Ectodermal cell (in vitro differentiated cells): ENCODE data around the gene CAPG.
"Not testable (repeated sequence)": the region's sequence is repeated elsewhere in the genome, so short reads cannot be mapped to it uniquely, and the experiment has no call there.

Experiments used
- H3K27ac ChIP-seq: 2 replicates; pipeline ENCODE4 v1.7.0; 2013; ENCODE audit warnings: mild to moderate bottlenecking, low read depth, low read length; ENCODE audit not compliant: insufficient read depth, poor library complexity, severe bottlenecking
- H3K27me3 ChIP-seq: 2 replicates; pipeline ENCODE4 v1.7.0; 2013; ENCODE audit warnings: mild to moderate bottlenecking, low read length; ENCODE audit not compliant: insufficient read depth, control insufficient read depth, poor library complexity, severe bottlenecking
- H3K36me3 ChIP-seq: one replicate; pipeline ENCODE4 v1.7.0; 2013; ENCODE audit warnings: low read length; ENCODE audit not compliant: control insufficient read depth, insufficient read depth
- H3K4me1 ChIP-seq: one replicate; pipeline ENCODE4 v1.7.0; 2013; ENCODE audit warnings: low read length; ENCODE audit not compliant: control insufficient read depth, insufficient read depth
- H3K4me3 ChIP-seq: 2 replicates; pipeline ENCODE4 v1.7.0; 2013; ENCODE audit warnings: low read depth, low read length, control low read depth; ENCODE audit not compliant: insufficient read depth
- H3K9me3 ChIP-seq: 2 replicates; pipeline ENCODE4 v1.7.0; 2013; ENCODE audit warnings: mild to moderate bottlenecking, low read length, moderate library complexity; ENCODE audit not compliant: control insufficient read depth
- WGBS, 2 experiments: methylation state at CpG; one replicate each; pipeline ENCODE4 v1.1.7; 2013; ENCODE audit warnings: missing lambda C conversion rate in 2 of 2; 5-methylcytosine and 5-hydroxymethylcytosine counted together

Gene CAPG

GRCh38 chr2:85421260-85422071, 11.3 kb upstream of the CAPG start:
- Histone ChIP-seq H3K36me3 (no peaks in the 10 kb centered on the region), H3K27ac (no peak overlapping the region), H3K4me3 (no peak overlapping the region), H3K27me3 (no peaks in the 10 kb centered on the region), H3K9me3 (no peaks in the 10 kb centered on the region), H3K4me1 (peaks cover 7% of the 10 kb centered on the region)
- WGBS, 2 experiments: 86 to 88% methylated on average over 13 of the region's 13 CpGs

GRCh38 chr2:85420536-85421259, 10.5 kb upstream of the CAPG start:
- Histone ChIP-seq H3K4me1 (peaks cover 7% of the 10 kb centered on the region), H3K27me3 (no peaks in the 10 kb centered on the region), H3K9me3 (no peaks in the 10 kb centered on the region), H3K27ac (no peak overlapping the region), H3K4me3 (no peak overlapping the region), H3K36me3 (no peaks in the 10 kb centered on the region)
- WGBS, 2 experiments: 29 to 31% methylated on average over 22 of the region's 22 CpGs

- peaks cover 3% of the 10 kb centered on the region for H3K27me3 ChIP-seq
- peaks cover 7% of the 10 kb centered on the region for H3K4me1 ChIP-seq
- peak overlapping the region; percentile 51 for H3K4me3 ChIP-seq
- no peaks in the 10 kb centered on the region for H3K36me3 ChIP-seq
- WGBS, 2 experiments: 84 to 85% methylated on average over 17 of the region's 17 CpGs
- no peaks in the 10 kb centered on the region for H3K9me3 ChIP-seq
- peak overlapping the region; percentile 58 for H3K27ac ChIP-seq
Measured at GRCh38 chr2:85419009-85419675, 9.0 kb upstream of the CAPG start.

GRCh38 chr2:85418132-85419008, 8.2 kb upstream of the CAPG start, which contains the start of gene SH2D6:
Gene SH2D6, plus strand, starts transcription at chr2:85418714. Its CDS starts 10,752 bp downstream, at chr2:85429466.
- no peaks in the 10 kb centered on the region for H3K36me3 ChIP-seq
- H3K27ac ChIP-seq: peak within 1 kb of the TSS; percentile 58
- peak within 1 kb of the TSS; percentile 51 for H3K4me3 ChIP-seq
- H3K9me3 ChIP-seq: no peaks in the 10 kb centered on the region
- peaks cover 12% of the 10 kb centered on the region for H3K4me1 ChIP-seq
- 22 to 23% methylated on average over 57 of the region's 57 CpGs for WGBS, 2 experiments
- peaks cover 10% of the 10 kb centered on the region for H3K27me3 ChIP-seq

GRCh38 chr2:85415980-85416650, 5.9 kb upstream of the CAPG start:
- Histone ChIP-seq H3K4me3 (no peak overlapping the region), H3K9me3 (no peaks in the 10 kb centered on the region), H3K27ac (no peak overlapping the region), H3K4me1 (peaks cover 12% of the 10 kb centered on the region), H3K36me3 (no peaks in the 10 kb centered on the region), H3K27me3 (peaks cover 18% of the 10 kb centered on the region)
- WGBS, 2 experiments: 87 to 88% methylated on average over 12 of the region's 12 CpGs

GRCh38 chr2:85414761-85415553, 4.8 kb upstream of the CAPG start:
- no peaks in the 10 kb centered on the region for H3K9me3 ChIP-seq
- peaks cover 18% of the 10 kb centered on the region for H3K27me3 ChIP-seq
- WGBS, 2 experiments: 93 to 95% methylated on average over 7 of the region's 7 CpGs
- peaks cover 12% of the 10 kb centered on the region for H3K4me1 ChIP-seq
- no peak overlapping the region for H3K27ac ChIP-seq
- H3K36me3 ChIP-seq: no peaks in the 10 kb centered on the region
- no peak overlapping the region for H3K4me3 ChIP-seq

- H3K4me1 ChIP-seq: peaks cover 11% of the 10 kb centered on the region
- not testable (repeated sequence) for H3K36me3 ChIP-seq, H3K4me3 ChIP-seq, H3K9me3 ChIP-seq, H3K27ac ChIP-seq
- H3K27me3 ChIP-seq: peaks cover 18% of the 10 kb centered on the region
- WGBS, 2 experiments: 88 to 92% methylated on average over 5 of the region's 5 CpGs
Measured at GRCh38 chr2:85414421-85414759, 4.2 kb upstream of the CAPG start.

GRCh38 chr2:85413592-85414420, 3.6 kb upstream of the CAPG start:
- WGBS, 2 experiments: 5 to 7% methylated on average over 44 of the region's 44 CpGs
- no peaks in the 10 kb centered on the region for H3K9me3 ChIP-seq
- H3K4me3 ChIP-seq: peak overlapping the region; percentile 49

More at GRCh38 chr2:85413592-85414420, 3.6 kb upstream of the CAPG start:
- Histone ChIP-seq H3K36me3 (no peaks in the 10 kb centered on the region), H3K27me3 (peaks cover 18% of the 10 kb centered on the region), H3K27ac (no peak overlapping the region), H3K4me1 (peaks cover 5% of the 10 kb centered on the region)
